ENCODE results near the gene OR4A47. TPM values are rescaled to one million over a fixed set of nuclear protein-coding genes. Genes with fewer than 3 reads are reported as not detected.
A peak's percentile ranks its signal among the peaks of the same experiment; 100 is the strongest.
"Not testable (repeated sequence)": the region's sequence is repeated elsewhere in the genome, so short reads cannot be mapped to it uniquely, and the experiment has no call there.

OR4A47 gene, protein sequence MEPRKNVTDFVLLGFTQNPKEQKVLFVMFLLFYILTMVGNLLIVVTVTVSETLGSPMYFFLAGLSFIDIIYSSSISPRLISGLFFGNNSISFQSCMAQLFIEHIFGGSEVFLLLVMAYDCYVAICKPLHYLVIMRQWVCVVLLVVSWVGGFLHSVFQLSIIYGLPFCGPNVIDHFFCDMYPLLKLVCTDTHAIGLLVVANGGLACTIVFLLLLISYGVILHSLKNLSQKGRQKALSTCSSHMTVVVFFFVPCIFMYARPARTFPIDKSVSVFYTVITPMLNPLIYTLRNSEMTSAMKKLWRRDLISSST
- total RNA-seq = not detected in 2 replicates
- polyA plus RNA-seq (2012) = not detected

DNA sequence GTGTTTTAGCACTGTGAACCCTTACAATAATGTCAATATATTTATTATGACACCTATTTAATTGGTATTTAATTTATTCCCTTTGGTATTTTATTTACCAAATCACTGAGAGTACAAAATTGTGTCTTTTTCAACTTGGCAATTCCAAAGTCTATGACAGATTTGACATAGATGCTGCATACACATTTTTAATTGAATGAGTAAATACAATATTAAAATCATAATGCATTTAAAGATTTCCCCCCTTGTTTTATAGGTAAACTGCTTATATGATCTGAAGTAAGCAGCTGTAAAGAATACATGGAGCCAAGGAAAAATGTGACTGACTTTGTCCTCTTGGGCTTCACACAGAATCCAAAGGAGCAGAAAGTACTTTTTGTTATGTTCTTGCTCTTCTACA lies at the start of gene OR4A47:
Gene OR4A47 (plus strand): TSS at position 301 of the 400 bp plus-strand sequence. CDS start 0 bp downstream, at position 301.
- DNase-seq (ENCODE audit: low read depth) = not testable (repeated sequence)

DNA sequence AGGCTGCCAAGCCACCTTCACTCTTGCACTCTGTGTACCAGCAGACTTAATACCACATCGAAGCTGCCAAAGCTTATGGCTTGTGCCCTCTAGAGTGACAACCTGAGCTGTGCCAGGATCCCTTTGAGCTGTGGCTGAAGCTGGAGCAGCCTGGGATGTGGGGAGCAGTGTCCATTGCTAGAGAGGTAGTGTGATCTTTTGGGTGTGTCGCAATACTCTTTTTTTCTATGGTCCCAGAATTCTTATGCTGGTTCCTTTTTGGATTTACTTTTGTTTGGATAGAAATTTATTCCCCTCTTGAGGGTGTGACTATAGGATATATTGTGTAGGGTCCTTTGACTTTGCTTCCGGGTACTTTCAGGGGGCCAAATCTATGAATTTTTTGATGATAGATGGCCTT lies 32.7 kb upstream of the OR4A47 start:
- DNase-seq (ENCODE audit: low read depth) = not testable (repeated sequence)

DNA sequence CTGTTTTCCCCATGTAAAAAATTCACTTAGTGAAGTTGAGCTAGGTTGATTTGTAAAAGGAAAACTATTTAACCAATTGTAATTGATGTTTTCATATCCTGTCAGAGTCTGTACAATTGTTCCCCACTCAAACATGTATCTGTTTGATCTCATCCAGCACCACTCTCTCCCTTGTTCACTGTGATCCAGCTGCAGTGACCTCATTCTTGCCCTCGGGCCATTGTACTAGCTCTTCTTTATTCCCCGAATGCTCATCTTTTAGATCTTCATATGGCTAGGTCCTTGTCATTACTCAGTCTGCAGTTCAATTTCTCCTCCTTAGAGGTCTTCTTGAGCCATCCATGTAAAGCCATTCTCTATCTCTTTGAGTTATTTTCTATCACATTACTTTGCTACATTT lies 14.6 kb upstream of the OR4A47 start:
- DNase-seq (ENCODE audit: low read depth) = not testable (repeated sequence)

DNA sequence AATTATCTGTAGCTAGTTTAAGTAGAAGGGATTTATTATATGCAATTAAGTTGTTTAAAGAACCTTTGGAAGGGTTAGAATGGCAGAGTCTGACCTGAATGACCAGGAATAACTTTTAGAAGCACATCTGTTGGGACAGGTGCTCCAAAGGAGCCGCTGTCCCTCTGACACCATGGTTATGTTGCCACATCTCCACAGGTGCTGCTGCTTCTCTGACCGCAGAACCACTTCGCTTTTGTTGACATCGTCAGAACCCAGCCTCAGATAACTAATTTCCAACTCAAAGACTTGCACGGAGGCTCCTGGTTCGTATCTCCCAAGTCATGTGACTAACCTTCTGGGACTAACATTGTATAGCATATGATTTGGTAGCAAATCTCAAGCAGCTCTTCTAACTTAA lies 13.9 kb upstream of the OR4A47 start:
- DNase-seq (ENCODE audit: low read depth) = peak; percentile 14

DNA sequence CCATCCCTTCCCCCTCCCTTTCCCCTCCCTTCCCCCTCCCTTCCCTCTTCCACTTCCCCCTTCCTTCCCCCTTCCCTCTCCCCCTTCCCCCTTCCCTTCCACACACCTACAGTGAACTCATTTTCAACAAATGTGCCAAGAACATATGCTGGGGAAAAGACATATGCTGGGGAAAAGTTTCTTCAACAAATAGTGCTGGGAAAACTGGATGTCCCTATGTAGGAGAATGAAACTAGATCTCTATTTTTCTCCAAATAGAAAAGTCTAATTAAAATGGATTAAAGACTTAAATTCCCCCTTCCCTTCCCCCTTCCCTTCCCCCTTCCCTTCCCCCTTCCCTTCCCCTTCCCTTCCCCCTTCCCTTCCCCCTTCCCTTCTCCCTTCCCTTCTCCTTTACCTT lies 17.6 kb downstream of the OR4A47 start:
- DNase-seq (ENCODE audit: low read depth) = not testable (repeated sequence)

DNA sequence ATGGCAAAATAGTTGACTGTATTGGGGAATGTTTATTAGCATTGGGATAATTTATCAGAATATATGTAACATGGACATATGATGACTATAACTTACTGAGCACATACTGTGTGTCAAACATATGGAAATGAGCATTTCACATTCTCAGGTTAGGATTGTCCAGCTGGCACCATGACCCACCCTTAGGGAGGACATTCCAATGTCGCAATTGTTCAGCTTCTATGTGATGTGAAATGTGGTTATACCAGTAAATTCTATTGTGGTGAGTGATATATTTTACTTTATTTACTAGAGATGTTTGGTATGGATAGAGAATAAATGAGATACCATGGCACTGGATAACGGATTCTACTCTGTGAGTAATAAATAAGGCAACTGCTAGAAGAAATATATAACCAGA lies 50.4 kb downstream of the OR4A47 start:
- DNase-seq (ENCODE audit: low read depth) = no peak

Other genes with a start within 250 kb of the OR4A47 start
- not detected in 2 replicates for gene OR4X2, start 243.7 kb upstream of the OR4A47 start, total RNA-seq
- not detected in 2 replicates for gene OR4X1, start 224.9 kb upstream of the OR4A47 start, total RNA-seq
- not detected in 2 replicates for gene OR4S1, start 182.6 kb upstream of the OR4A47 start, total RNA-seq
- not detected in 2 replicates for gene OR4C3, start 163.9 kb upstream of the OR4A47 start, total RNA-seq
- gene OR4C5, start 122.3 kb upstream of the OR4A47 start, total RNA-seq = not detected in 2 replicates

All from myocyte (in vitro differentiated cells).